Measurements from ENCODE around the gene HLCS.
"Not testable (repeated sequence)": the region's sequence is repeated elsewhere in the genome, so short reads cannot be mapped to it uniquely, and the experiment has no call there.

Gene HLCS

GRCh38 chr21:37001441-37001840 is 35.0 kb upstream of the HLCS start:
- Histone ChIP-seq H3K9me2 (replicated peaks; ENCODE audit: insufficient read depth, low read length) (no peaks in the 10 kb centered on the region), H3K9ac (ENCODE audit: low read length) (no peak overlapping the region), H2AFZ (ENCODE audit: low read length) (no peak overlapping the region), H3K4me1 (ENCODE audit: low read length) (no peaks in the 10 kb centered on the region), H3K27ac (ENCODE audit: low read length) (no peak overlapping the region), H3F3A (ENCODE audit: insufficient read depth, low read length) (no peaks in the 10 kb centered on the region), H3K27me3 (replicated peaks; ENCODE audit: insufficient read depth, low read length) (no peaks in the 10 kb centered on the region), H3K36me3 (replicated peaks; ENCODE audit: insufficient read depth, low read length) (no peaks in the 10 kb centered on the region), H4K20me1 (ENCODE audit: insufficient read depth, low read length) (no peaks in the 10 kb centered on the region), H3K4me3 (ENCODE audit: low read length) (no peak overlapping the region), H3K9me3 (replicated peaks; ENCODE audit: insufficient read depth, low read length) (no peaks in the 10 kb centered on the region), H3K79me2 (ENCODE audit: low read length) (no peaks in the 10 kb centered on the region), H3K4me2 (ENCODE audit: low read depth, low read length) (no peak overlapping the region)
- DNase-seq: no peak
- TF ChIP-seq, protein P1, sequence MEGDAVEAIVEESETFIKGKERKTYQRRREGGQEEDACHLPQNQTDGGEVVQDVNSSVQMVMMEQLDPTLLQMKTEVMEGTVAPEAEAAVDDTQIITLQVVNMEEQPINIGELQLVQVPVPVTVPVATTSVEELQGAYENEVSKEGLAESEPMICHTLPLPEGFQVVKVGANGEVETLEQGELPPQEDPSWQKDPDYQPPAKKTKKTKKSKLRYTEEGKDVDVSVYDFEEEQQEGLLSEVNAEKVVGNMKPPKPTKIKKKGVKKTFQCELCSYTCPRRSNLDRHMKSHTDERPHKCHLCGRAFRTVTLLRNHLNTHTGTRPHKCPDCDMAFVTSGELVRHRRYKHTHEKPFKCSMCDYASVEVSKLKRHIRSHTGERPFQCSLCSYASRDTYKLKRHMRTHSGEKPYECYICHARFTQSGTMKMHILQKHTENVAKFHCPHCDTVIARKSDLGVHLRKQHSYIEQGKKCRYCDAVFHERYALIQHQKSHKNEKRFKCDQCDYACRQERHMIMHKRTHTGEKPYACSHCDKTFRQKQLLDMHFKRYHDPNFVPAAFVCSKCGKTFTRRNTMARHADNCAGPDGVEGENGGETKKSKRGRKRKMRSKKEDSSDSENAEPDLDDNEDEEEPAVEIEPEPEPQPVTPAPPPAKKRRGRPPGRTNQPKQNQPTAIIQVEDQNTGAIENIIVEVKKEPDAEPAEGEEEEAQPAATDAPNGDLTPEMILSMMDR (IDR thresholded peaks at IDR 0.05; ENCODE audit: low read length): no peak

DNA sequence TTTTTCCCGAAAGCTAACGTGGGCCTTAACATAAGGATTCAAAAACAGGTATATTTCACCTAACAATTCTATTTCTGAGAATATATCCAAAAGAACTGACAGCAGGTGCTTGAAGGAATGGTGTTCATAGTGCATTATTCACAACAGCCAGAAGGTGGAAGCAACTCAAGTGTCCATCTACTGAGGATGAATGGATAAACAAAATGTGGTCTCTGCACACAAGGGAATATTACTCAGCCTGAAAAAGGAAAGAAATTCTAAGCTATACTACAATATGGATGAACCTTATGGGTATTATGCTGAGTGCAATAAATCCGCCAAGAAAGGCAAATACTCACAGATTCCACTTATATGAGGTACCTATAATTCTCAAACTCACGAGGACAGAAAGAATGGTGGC is 33.9 kb upstream of the HLCS start:
- Histone ChIP-seq H3K27me3 (replicated peaks; ENCODE audit: insufficient read depth, low read length) (no peaks in the 10 kb centered on the region), H3K9ac (ENCODE audit: low read length) (no peak overlapping the region), H4K20me1 (ENCODE audit: insufficient read depth, low read length) (no peaks in the 10 kb centered on the region), H3K9me3 (replicated peaks; ENCODE audit: insufficient read depth, low read length) (no peaks in the 10 kb centered on the region), H3K4me1 (ENCODE audit: low read length) (no peaks in the 10 kb centered on the region), H3K4me2 (ENCODE audit: low read depth, low read length) (no peak overlapping the region), H2AFZ (ENCODE audit: low read length) (no peak overlapping the region), H3K27ac (ENCODE audit: low read length) (no peak overlapping the region), H3K36me3 (replicated peaks; ENCODE audit: insufficient read depth, low read length) (no peaks in the 10 kb centered on the region), H3K4me3 (ENCODE audit: low read length) (no peak overlapping the region), H3K79me2 (ENCODE audit: low read length) (no peaks in the 10 kb centered on the region), H3K9me2 (replicated peaks; ENCODE audit: insufficient read depth, low read length) (no peaks in the 10 kb centered on the region), H3F3A (ENCODE audit: insufficient read depth, low read length) (no peaks in the 10 kb centered on the region)
- TF ChIP-seq, protein P1 (IDR thresholded peaks at IDR 0.05; ENCODE audit: low read length): no peak
- TF ChIP-seq EZH2phosphoT487 (IDR thresholded peaks at IDR 0.05; ENCODE audit: low read length) (no peak), EZH2 (optimal IDR thresholded peaks at IDR 0.05; ENCODE audit: low read depth, low read length) (no peak)
- no peak for DNase-seq

DNA sequence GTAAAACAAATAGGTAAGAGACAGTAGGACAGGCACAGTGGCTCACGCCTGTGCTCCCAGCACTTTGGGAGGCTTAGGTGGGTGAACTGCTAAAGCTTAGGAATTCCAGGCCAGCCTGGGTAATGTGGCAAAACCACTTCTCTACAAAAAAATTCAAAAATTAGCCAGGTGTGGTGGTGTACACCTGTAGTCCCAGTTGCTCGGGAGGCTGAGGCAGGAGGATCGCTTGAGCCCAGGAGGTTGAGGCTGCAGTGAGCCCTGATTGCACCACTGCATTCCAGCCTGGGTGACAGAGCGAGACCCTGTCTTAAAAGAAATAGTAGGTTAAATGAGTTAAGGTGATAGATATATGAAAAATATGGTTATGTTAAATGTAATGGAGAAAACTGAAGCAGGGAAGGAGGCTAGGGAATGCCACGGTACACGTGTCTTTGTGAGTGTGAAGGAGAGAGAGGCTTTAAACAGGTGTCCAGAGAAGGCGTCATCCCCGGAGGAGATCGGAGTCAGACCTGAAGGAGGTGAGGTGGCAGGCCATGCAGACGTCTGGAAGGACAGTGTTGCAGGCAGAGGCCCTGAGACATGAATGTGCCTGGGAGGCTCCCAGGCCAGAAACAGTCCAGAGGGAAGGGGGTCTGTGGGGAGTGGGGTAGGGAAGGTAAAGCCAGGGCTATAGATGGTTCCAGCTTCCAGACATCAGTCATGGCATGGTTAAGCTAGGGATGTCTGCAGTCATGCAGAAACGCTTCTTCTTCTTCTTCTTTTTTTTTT is 32.8 kb upstream of the HLCS start:
- Histone ChIP-seq H3K9ac (ENCODE audit: low read length) (no peak overlapping the region), H3K79me2 (ENCODE audit: low read length) (no peaks in the 10 kb centered on the region), H2AFZ (ENCODE audit: low read length) (no peak overlapping the region), H3K9me2 (replicated peaks; ENCODE audit: insufficient read depth, low read length) (no peaks in the 10 kb centered on the region), H3K27ac (ENCODE audit: low read length) (no peak overlapping the region), H3K9me3 (replicated peaks; ENCODE audit: insufficient read depth, low read length) (no peaks in the 10 kb centered on the region), H3K36me3 (replicated peaks; ENCODE audit: insufficient read depth, low read length) (no peaks in the 10 kb centered on the region), H3K4me3 (ENCODE audit: low read length) (no peak overlapping the region), H3K4me2 (ENCODE audit: low read depth, low read length) (no peak overlapping the region), H3K4me1 (ENCODE audit: low read length) (no peaks in the 10 kb centered on the region), H3K27me3 (replicated peaks; ENCODE audit: insufficient read depth, low read length) (no peaks in the 10 kb centered on the region), H4K20me1 (ENCODE audit: insufficient read depth, low read length) (no peaks in the 10 kb centered on the region), H3F3A (ENCODE audit: insufficient read depth, low read length) (no peaks in the 10 kb centered on the region)
- DNase-seq: no peak
- TF ChIP-seq EZH2phosphoT487 (IDR thresholded peaks at IDR 0.05; ENCODE audit: low read length) (no peak), EZH2 (optimal IDR thresholded peaks at IDR 0.05; ENCODE audit: low read depth, low read length) (no peak)
- TF ChIP-seq, protein P1 (IDR thresholded peaks at IDR 0.05; ENCODE audit: low read length): no peak

DNA sequence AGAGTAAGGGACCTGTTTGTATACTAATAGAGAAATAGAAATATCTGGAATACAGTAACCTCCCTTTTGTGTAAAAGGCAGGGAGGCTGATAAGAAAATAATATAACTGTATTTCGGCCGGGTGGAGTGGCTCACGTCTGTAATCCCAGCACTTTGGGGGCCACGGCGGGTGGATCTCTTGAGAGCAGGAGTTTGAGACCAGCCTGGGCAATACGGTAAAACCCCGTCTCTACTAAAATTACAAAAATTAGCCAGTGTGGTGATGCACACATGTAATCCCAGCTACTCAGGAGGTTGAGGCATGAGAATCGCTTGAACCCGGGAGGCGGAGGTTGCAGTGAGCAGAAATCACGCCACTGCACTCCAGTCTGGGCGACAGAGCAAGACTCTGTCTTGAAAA is 28.8 kb upstream of the HLCS start:
- H3F3A ChIP-seq (ENCODE audit: insufficient read depth, low read length); H3K36me3 ChIP-seq (replicated peaks; ENCODE audit: insufficient read depth, low read length); H2AFZ ChIP-seq (ENCODE audit: low read length); H3K27me3 ChIP-seq (replicated peaks; ENCODE audit: insufficient read depth, low read length); DNase-seq; H3K4me2 ChIP-seq (ENCODE audit: low read depth, low read length); H3K27ac ChIP-seq (ENCODE audit: low read length); H3K79me2 ChIP-seq (ENCODE audit: low read length); H3K4me1 ChIP-seq (ENCODE audit: low read length); H3K9me3 ChIP-seq (replicated peaks; ENCODE audit: insufficient read depth, low read length); H3K9me2 ChIP-seq (replicated peaks; ENCODE audit: insufficient read depth, low read length); H3K4me3 ChIP-seq (ENCODE audit: low read length); H3K9ac ChIP-seq (ENCODE audit: low read length); H4K20me1 ChIP-seq (ENCODE audit: insufficient read depth, low read length): not testable (repeated sequence)
